PC-3 (cell line): ENCODE measurements around the gene CHD6.

Experiments used
- CTCF ChIP-seq: fragments of 300-600 bp; sonication (generic); conservative IDR thresholded peaks from 2 replicates; pipeline ENCODE4 v1.5.1; 2017; ENCODE audit warnings: antibody characterized with exemption, low read depth, mild to moderate bottlenecking, low read length
- EZH2 ChIP-seq: fragments of 300-600 bp; sonication (generic); IDR thresholded peaks from one replicate; pipeline ENCODE4 v1.6.1; 2017; ENCODE audit warnings: antibody characterized with exemption, mild to moderate bottlenecking, low read length; ENCODE audit not compliant: unreplicated experiment

- no peak for TF ChIP-seq CTCF
- no peak for TF ChIP-seq EZH2
These were observed 195.2 kb downstream of the CHD6 start for GRCh38 chr20:41422953-41423352.
